Measurements from ENCODE around the gene TBX5.

Gene TBX5

GRCh38 chr12:114405519-114406271, at the start of gene TBX5:
Gene TBX5 (minus strand): TSS chr12:114406144. CDS start chr12:114403898, 2,246 bp downstream.
- H3K4me3 ChIP-seq (ENCODE audit: low read depth, low read length) = peak within 1 kb of the TSS; percentile 91

GRCh38 chr12:114451657-114452056, 45.7 kb upstream of the TBX5 start:
- no peak for TF ChIP-seq CTCF (IDR thresholded peaks at IDR 0.05; ENCODE audit: low read depth, low read length)
- no peak overlapping the region for H3K4me3 ChIP-seq (ENCODE audit: low read depth, low read length)

More at GRCh38 chr12:114405519-114406271, at the start of gene TBX5:
- no peak for TF ChIP-seq CTCF (IDR thresholded peaks at IDR 0.05; ENCODE audit: low read depth, low read length)

DNA sequence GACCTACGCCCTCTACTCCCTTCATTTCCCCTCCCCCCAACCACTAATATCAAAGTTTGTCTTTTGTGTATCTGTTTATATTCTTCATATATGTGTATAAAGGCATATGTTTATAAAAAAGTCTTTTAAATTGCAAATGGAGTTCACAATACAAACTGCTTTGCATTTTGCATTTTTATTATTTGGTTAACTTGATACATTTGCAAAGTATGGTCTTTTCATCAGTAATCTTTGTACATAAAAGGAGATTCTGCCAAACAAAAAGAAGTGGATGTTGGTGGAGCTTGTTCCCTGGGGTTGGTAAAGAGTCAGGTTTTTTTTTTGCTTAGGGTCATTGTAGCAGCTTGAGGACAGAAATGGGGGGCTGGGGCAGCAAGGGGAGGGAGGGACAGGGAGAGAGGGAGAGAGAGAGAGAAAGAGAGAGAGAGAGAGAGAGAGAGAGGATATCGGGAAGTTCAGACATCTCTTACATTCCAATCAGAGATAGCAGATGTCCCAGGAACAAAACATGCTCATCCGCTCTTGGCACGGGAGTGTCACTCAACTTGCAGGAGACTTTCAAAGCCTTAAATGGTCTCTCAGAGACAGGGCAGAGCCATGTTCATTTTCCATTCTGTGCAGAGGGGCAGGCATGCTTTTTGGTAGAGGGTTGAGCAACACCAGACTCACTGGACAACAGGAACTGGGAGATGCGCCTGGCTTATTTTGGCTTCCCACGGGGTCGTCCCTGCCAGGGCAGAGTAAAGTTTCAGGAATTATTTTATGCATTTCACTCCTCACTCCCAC, 44.8 kb upstream of the TBX5 start:
- TF ChIP-seq CTCF (IDR thresholded peaks at IDR 0.05; ENCODE audit: low read depth, low read length) = no peak
- no peak overlapping the region for H3K4me3 ChIP-seq (ENCODE audit: low read depth, low read length)

GRCh38 chr12:114450019-114450418, 44.1 kb upstream of the TBX5 start:
- no peak for TF ChIP-seq CTCF (IDR thresholded peaks at IDR 0.05; ENCODE audit: low read depth, low read length)
- no peak overlapping the region for H3K4me3 ChIP-seq (ENCODE audit: low read depth, low read length)

DNA sequence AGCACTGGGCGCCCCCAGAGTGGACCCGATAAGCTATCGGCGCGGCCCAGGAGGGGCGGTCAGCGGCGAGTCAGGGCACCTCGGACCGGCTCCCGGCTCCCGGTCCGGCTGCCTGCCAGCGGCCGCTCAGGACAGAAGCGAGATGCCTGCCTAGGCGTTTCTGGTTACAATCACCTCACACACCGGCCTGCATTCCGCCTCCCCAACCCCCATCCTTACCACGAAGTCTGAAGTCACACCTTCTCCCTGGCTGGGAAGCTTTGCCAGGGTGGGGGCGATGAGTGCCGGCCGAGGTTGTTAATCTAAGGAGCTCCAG, 42.6 kb upstream of the TBX5 start:
- TF ChIP-seq CTCF (IDR thresholded peaks at IDR 0.05; ENCODE audit: low read depth, low read length) = no peak
- no peak overlapping the region for H3K4me3 ChIP-seq (ENCODE audit: low read depth, low read length)

GRCh38 chr12:114447799-114448617, 42.1 kb upstream of the TBX5 start:
- no peak overlapping the region for H3K4me3 ChIP-seq (ENCODE audit: low read depth, low read length)
- no peak for TF ChIP-seq CTCF (IDR thresholded peaks at IDR 0.05; ENCODE audit: low read depth, low read length)

All from WI38 (cell line).